ENCODE results near the gene ZDHHC12.

The ZDHHC12 gene

DNA sequence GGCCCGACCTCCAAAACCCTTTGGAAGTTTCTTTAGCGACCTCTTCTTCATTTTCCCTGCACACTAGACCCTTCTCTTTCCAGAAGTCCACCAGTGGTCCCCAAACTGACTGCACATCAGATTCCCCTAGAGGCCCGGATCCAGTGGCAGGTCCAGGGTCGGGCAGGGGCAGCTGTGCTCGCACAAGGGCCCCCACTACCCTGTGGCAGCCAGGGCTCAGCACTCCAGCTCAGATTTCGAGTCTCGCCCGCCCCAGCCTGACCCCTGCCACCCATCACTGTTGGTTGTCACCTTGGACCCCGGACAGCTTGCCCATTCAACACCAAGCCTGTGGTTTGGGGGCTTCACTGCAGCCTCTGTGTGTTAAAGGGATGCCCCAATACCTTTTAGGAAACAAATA lies 7.8 kb upstream of the ZDHHC12 start:
- DNase-seq (ENCODE audit: low read depth in 2 of 2): no peak

DNA sequence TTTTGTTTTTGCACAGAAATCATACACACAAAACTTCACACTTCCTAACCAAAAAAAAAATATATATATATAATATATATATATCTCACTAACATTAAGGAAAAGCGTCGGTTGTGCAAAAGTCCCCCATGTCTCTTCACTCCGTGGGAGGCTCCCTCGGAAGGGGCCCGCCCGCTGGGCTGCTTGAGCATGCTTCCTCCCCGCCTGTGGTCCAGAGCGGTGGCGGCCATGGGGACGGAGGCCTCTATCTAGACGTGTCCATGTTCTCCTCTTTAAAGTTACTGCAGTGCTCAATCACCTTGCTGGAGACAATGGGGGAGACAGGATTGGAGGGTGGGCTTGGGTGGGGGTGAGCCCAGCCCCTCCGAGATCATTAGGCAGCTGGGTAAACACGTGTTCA lies 7.2 kb upstream of the ZDHHC12 start:
- H3K4me3 ChIP-seq (replicated peaks in 1 of 2; ENCODE audit: low read depth in 2 of 2, low read length in 2 of 2): no peak overlapping the region
- DNase-seq (ENCODE audit: low read depth in 2 of 2): no peak
- no peak for TF ChIP-seq CTCF (IDR thresholded peaks at IDR 0.05; ENCODE audit: low read depth, low read length)

More for the DNA sequence above, 7.8 kb upstream of the ZDHHC12 start:
- TF ChIP-seq CTCF (IDR thresholded peaks at IDR 0.05; ENCODE audit: low read depth, low read length): no peak
- H3K4me3 ChIP-seq (replicated peaks in 1 of 2; ENCODE audit: low read depth in 2 of 2, low read length in 2 of 2): no peak overlapping the region

DNA sequence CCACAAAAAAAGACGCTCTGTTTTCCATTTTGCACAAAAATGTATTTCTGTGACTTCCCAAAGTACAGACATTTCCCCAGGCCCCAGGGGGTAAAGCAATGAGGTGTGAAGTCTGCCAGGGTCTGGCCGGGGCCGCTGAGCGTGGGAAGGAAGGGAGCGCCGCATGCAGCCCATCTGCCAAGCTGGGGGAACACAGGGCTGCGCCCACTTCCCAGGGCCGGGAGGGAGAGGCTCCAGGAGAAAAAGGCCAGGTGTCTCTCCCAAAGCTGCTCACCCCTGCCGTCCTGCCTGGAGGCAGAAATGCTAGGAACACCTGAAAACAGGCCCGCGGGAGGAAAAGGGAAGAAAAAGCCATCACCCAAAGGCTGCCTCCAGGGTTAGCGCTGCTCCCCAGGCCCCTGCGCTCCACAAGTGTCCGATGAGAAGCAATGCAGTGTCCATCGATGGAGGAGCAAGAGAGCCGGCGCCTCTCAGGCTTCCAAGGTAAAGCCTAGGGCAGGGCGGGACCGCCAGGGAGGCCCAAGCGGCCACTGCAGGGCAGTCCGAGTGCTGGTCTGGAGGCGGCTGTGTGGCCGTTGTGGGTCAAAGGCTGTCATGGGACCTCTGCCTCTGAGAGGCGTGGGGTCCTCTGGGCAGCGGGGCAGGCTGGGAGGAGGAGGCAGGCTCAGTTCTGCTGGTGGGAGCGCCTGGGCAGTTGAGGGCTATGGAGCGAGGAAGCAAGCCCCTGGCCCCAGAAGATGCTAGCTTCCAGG lies 6.0 kb upstream of the ZDHHC12 start:
- H3K4me3 ChIP-seq (replicated peaks in 1 of 2; ENCODE audit: low read depth in 2 of 2, low read length in 2 of 2): no peak overlapping the region
- DNase-seq (ENCODE audit: low read depth in 2 of 2): no peak
- TF ChIP-seq CTCF (IDR thresholded peaks at IDR 0.05; ENCODE audit: low read depth, low read length): no peak

- TF ChIP-seq CTCF (IDR thresholded peaks at IDR 0.05; ENCODE audit: low read depth, low read length): no peak
- no peak for DNase-seq (ENCODE audit: low read depth in 2 of 2)
- no peak overlapping the region for H3K4me3 ChIP-seq (replicated peaks in 1 of 2; ENCODE audit: low read depth in 2 of 2, low read length in 2 of 2)
These were observed 5.4 kb upstream of the ZDHHC12 start for GRCh38 chr9:128729302-128729701.

DNA sequence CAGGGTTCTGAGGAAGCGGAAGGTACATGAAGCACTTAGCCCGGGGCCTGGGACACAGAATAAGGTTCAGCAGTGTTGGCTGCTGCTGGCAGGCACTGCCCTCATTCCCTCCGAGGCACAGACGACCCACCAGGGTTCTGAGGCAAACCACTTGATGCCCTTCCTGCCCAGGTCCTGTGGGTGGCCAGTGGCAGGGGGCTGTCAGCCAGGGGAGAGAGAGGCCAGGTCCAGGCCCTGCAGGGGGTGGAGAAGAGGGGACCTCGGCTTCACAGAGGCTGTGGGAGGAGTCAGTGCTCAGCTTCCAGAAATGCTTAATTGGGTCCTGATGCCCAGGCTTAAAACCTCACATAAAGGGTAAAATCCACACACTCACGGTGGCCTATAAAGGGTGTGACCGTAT lies 4.4 kb upstream of the ZDHHC12 start:
- DNase-seq (ENCODE audit: low read depth in 2 of 2): no peak
- no peak for TF ChIP-seq CTCF (IDR thresholded peaks at IDR 0.05; ENCODE audit: low read depth, low read length)
- no peak overlapping the region for H3K4me3 ChIP-seq (replicated peaks in 1 of 2; ENCODE audit: low read depth in 2 of 2, low read length in 2 of 2)

- DNase-seq (ENCODE audit: low read depth in 2 of 2): no peak
- TF ChIP-seq CTCF (IDR thresholded peaks at IDR 0.05; ENCODE audit: low read depth, low read length): no peak
- no peak overlapping the region for H3K4me3 ChIP-seq (replicated peaks in 1 of 2; ENCODE audit: low read depth in 2 of 2, low read length in 2 of 2)
These were observed 3.8 kb upstream of the ZDHHC12 start for GRCh38 chr9:128727640-128728248.

All from cardiac fibroblast (primary cell).